Measurements from ENCODE around the gene CDKN2C. TPM values are rescaled to one million over a fixed set of nuclear protein-coding genes. Genes with fewer than 3 reads are reported as not detected.

CDKN2C gene
- total and polyA plus RNA-seq, 2 donors (not counting 3 experiments of a cell fraction or from before 2014, with no cell fraction given): 12.8 to 19.8 TPM

GRCh38 chr1:50975436-50975835 lies 5.4 kb downstream of the CDKN2C start:
- Histone ChIP-seq H3K27me3 (ENCODE audit: control insufficient read depth in 2 of 2, insufficient read depth in 2 of 2, low read length in 2 of 2) (no peaks in the 10 kb centered on the region), H4K20me1 (replicated peaks; ENCODE audit: control insufficient read depth, extremely low read depth, insufficient read depth, low read length) (no peaks in the 10 kb centered on the region), H3K79me2 (ENCODE audit: control insufficient read depth, insufficient read depth, low read length) (peaks cover 18% of the 10 kb centered on the region), H3K4me1 (ENCODE audit: control insufficient read depth, extremely low read depth, insufficient read depth, low read length) (peaks cover 32% of the 10 kb centered on the region), H3K4me2 (ENCODE audit: insufficient read depth, low read length) (no peak overlapping the region), H3K4me3 (replicated peaks in 1 of 3; ENCODE audit: insufficient read depth in 1 of 3, low read depth in 1 of 3, low read length in 3 of 3) (no peak overlapping the region), H3K36me3 (ENCODE audit: control insufficient read depth in 2 of 2, extremely low read depth in 1 of 2, insufficient read depth in 2 of 2, low read length in 2 of 2) (no peaks in the 10 kb centered on the region), H3K9me1 (replicated peaks; ENCODE audit: control insufficient read depth, extremely low read depth, insufficient read depth, low read length) (no peaks in the 10 kb centered on the region), H3K9ac (replicated peaks; ENCODE audit: extremely low read depth, insufficient read depth, low read length) (no peak overlapping the region), H3K9me3 (replicated peaks; ENCODE audit: control insufficient read depth, insufficient read depth, low read length) (no peaks in the 10 kb centered on the region), H3K27ac (ENCODE audit: insufficient read depth, low read depth, low read length) (no peak overlapping the region), H2AFZ (ENCODE audit: low read depth, low read length) (no peak overlapping the region)
- dilution Hi-C loops (cut with MboI; ENCODE audit: extremely low pct_ligation_motif_present, low sequenced_read_pairs): no loop called here
- DNase-seq (ENCODE audit: low read depth, low spot score) (no peak), FAIRE-seq (no peak)
- CTCF ChIA-PET: interaction anchor here (1.0 kb wide), 1 partner anchor 46 kb away, joined by 3 read pairs; no protein-coding TSS in a partner anchor
- POLR2A ChIA-PET: no interaction called here
- no TSS peak for BruUV-seq (replicated peaks)
- intact Hi-C loops (cut with micrococcal nuclease): loop anchor here (5.0 kb wide), 1 partner anchor 548 kb away; no protein-coding TSS in a partner anchor
- TF ChIP-seq POLR2AphosphoS5 (IDR thresholded peaks at IDR 0.05; ENCODE audit: insufficient read depth, low read depth, low read length): no peak
- no peak for TF ChIP-seq MAX (IDR thresholded peaks at IDR 0.05; ENCODE audit: insufficient read depth, insufficient read length)
- no peak for TF ChIP-seq JUN (IDR thresholded peaks at IDR 0.05; ENCODE audit: borderline replicate concordance, insufficient read depth, insufficient read length, low read depth)
- no peak for TF ChIP-seq CTCF (IDR thresholded peaks at IDR 0.05; ENCODE audit: extremely low read depth in 1 of 2, insufficient read depth in 1 of 2, low read depth in 1 of 2, low read length in 2 of 2)
- TF ChIP-seq POLR2A (IDR thresholded peaks at IDR 0.05; ENCODE audit: low read depth, low read length): no peak
- no peak for TF ChIP-seq MYC (IDR thresholded peaks at IDR 0.05; ENCODE audit: low read depth, low read length)
- no peak for TF ChIP-seq FOS (IDR thresholded peaks at IDR 0.05; ENCODE audit: borderline replicate concordance, insufficient read depth, low read length)
- no peak for TF ChIP-seq EZH2 (IDR thresholded peaks at IDR 0.05; ENCODE audit: borderline replicate concordance, low read depth, low read length, severe bottlenecking)
- no peak for TF ChIP-seq GATA2 (IDR thresholded peaks at IDR 0.05; ENCODE audit: insufficient read depth, insufficient read length, low read depth, low read length)
